CD4-positive, alpha-beta T cell treated with Interleukin-15 for 1 hour (primary cell): ENCODE data around the gene TBL1XR1.

Experiments
- DNase-seq: peaks from one replicate; pipeline ENCODE4 v3.0.0-alpha.2; 2020

Gene TBL1XR1

DNA sequence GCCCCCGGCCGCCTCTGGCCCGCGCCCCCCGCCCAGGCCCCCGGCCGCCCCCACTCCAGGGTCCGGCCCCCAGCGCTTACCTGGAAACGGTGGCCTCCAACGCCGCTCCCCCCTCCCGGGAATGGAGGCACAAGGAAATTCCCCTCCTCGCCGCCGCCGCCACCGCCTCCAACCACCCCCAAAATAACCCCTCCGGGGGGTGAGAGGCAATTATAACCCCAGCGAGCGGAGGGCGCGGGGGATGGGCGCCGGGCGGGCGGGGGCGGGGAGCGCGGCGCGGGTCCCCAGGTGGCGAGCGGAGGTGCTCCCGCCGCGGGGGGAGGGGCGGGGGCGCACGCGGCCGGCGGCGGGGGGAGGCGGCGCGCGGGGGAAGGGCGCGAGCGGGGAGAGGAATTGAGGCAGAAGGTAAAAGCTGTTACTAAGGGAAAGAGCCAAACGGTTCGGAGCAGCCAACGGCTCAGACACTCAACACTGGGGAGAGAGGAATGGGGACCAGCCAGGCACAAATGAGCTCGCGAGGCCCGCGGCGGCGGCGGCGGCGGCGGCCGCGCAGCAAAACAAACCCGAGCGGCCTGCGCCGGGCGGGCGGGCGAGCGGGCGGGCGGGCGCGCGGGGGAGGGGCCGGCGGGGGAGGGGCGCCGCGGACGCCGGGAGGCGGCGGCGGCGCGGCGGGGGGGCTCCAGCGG, at the start of gene TBL1XR1:
Gene TBL1XR1, minus strand, starts transcription at position 442 of the 686 bp plus-strand sequence. CDS start 132,505 bp downstream, outside the sequence.
- peak; percentile 92 for DNase-seq

DNA sequence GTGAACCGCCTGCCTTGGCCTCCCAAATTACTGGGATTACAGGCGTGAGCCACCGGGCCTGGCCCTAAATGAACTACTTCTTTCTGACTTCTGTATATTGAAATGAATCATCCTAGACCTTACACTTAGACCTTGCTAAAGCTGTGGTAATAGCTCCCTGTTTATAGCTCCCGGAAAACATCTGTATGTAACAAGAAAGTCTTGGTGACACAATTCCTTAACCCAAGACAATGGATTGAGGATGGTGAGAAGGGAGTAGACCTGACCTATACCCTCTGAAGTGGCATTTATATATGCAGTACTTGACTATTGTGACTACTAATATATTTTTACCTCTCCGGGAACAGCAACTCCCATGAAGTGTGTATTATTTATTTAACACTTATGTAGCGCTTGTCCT, 48.0 kb upstream of the TBL1XR1 start:
- DNase-seq = no peak

DNA sequence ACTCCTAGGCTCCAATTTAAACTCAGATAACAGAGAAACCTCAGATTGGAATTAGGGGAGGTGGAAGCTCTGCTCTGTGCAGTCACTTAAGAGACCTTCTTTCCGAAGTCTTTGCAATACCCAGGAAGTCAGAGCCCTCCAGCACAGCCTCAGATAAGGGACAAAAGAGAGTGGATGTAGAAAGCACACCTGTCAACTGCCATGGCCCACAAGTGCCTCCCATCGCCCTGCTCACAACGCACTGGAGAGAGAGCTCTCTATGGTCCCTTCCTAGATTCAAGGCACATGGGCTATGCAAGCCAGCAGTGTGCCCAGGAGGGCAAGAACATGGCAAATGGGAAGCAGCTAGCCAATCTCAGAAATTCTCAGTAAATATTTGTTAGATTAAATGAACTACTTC, 47.3 kb upstream of the TBL1XR1 start:
- DNase-seq = no peak

DNA sequence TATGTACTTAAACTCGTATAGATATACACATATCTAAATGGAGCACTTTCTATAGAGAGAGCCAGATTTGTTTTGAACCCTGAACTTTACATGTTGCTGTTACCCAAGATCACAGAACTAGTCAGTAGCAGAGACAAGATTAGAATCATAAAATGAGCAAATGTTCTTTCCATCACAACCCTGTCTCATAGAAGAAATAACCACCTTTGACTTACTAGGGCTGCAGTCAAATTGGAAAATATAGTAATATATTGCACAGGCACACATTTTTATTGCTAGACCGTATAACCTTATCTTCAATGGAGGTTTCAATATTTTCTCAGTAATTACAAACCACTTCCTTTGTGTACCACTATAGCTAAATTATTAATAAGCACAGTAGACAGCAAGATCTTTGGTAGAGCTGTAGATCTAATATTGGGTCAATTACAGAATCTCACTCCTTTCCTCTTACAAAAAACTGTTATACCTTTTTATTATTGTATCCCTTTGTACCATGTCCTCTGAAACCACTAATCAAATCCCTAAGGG, 41.5 kb upstream of the TBL1XR1 start:
- no peak for DNase-seq

DNA sequence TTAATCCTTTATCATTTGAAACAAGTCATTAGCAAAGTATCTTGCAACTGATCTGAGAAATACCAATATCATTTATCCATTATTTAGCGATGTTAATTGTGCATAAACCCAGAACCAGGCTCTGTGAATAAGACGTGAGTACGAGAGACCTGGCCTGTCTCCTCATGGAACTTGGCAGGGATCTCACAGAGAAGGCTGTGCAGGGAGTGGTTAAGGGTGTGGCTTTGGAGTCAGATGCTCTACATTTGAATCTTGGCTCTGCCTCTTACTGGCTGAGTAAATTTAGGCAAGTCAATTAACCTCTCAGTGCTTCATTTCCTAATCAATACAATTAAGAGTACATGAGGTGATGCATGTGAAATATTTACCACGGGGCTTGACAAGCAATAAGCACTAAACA, 39.9 kb upstream of the TBL1XR1 start:
- DNase-seq = no peak

DNA sequence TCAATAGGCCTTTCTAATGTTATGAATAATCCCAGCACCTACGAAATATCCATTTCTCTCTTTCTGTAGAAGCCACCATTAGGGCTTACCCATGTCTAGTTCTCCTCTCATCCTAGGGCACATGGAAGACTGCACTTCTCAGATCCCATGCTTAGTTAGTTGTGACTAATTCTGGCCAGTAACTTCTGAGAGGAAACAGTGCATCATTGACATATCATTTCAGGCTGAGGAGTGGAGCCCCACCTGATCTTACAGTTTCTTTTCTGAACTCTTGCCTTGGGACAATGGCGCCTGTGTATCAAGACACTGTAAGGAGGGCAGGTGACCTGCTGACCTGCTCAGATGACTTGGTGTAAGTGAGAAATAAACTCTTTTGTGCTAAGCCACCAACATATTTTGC, 39.4 kb upstream of the TBL1XR1 start:
- DNase-seq = no peak

DNA sequence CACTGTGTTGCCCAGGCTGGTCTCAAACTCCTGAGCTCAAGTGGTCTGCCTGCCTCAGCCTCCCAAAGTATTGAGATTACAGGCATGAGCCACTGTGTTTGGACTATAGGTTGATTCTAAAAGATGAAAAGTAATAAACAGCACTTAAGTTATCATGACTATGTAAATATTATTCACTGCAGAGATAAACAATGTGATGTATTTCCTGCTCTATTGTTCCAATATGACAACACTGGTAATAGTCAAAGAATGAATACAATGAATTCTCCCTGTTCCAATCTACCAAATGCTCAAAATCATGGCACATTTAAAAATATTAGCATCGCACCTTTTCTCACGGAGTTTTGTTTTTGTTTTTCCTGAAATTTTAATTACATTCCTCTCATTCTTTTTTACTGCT, 36.8 kb upstream of the TBL1XR1 start:
- no peak for DNase-seq

DNA sequence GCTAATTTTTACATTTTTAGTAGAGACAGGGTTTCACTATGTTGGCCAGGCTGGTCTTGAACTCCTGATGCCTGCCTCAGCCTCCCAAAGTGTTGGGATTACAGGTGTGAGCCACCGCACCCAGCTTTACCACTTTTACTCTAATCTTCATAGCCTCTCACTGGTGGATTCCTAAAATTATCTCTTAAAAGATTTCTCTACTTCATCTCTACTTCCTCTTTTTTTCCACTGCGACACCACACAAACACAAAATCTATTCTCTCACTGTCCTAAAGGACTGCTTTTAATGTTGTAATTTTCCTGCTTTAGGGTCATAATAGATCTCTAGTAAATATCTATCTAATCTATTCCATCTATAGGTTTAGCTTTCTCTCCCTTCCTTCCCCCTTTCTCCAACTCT, 34.0 kb upstream of the TBL1XR1 start:
- DNase-seq = no peak

DNA sequence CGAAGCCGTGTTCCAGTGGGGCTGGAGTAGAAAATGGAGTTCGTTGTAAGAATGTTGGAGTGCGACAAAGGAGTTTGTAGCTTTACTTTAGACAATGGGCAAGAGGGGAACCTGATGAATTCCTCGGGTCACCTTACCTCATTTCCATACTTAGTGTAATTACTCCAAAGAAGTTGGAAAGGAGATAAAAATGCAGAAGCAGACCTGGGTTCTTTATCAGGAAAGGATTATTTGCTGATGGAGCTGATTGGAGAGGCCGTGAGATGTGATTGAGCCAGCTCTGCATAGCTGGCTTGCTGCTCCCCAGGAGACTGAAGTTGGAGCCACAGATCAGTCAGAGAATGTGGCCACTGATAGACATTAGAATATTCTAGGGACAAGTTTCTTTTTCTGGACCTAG, 33.4 kb upstream of the TBL1XR1 start:
- DNase-seq = no peak

DNA sequence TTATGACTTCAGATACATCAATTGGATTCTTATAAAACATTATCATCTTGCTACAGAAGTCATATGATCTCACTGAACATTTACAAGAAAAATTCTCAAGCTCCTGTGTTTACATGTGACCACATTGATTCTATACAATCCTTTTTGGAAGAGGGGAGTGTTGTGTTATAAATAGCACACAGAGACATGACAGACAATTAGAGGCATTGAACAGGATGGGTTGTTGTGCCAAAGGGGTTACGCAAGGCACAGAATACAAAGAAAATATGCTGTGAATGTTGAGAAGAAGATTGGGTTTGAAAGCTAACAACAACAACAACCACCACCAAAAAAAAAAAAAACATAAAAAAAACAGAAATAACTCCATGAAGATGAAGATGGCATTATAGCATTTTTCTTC, 32.5 kb upstream of the TBL1XR1 start:
- no peak for DNase-seq

DNA sequence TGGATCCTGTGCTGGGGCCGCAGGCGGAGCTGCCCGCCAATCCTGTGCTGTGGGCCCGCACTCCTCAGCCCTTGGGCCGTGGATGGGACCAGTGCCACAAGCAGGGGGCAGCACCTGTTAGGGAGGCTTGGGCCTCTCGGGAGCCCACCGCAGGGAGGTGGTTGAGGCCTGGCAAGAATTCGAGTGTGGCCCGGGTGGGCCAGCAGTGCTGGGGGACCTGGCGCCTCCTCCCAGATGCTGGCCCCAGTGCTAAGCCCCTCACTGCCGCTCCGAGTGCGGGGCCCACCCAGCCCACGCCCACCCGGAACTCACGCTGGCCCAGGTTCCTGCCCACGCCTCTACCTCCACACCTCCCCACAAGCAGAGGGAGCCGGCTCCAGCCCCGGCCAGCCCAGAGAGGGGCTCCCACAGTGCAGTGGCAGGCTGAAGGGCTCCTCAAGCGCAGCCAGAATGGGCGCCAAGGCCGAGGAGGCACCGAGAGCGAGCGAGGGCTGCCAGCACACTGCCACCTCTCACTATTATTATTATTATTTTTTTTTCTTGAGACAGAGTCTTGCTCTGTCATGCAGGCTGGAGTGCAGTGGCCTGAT, 31.4 kb upstream of the TBL1XR1 start:
- no peak for DNase-seq

DNA sequence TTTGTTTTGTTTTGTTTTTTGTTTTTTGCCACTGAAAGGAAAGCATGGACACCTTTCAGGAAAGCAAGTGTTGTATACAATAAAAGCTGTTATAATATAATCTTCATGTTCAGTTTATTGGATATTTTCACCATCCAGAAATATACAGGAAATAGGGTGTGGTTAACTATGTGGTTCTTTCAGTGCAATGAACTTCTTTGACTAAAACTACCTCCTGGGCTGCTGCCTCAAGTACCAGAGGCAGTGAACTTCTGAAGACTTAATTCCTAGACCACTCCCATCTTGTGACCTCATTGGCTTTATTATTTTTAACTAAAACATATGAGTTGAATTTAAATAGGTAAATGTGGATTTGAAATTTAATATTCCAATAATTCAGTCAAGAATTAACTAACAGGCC, 27.1 kb upstream of the TBL1XR1 start:
- DNase-seq = no peak

DNA sequence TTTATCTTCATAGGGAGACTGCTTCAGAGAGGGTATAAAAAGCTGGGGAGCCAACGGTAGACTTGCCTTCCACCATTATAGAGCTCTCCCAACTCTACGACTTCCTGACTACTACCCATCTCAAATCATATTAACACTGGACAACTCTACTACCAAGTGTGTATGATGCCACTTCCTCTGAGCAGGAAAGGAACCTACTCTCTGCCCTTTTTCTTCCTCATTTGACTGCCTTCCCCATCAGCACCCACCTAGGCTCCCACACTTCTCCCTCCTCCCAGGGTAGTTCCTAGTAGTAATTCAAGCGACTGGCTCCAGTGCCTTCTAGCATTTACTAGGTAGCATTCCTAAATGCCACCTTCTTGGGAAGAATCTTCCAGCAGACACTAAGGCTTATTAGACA, 24.5 kb upstream of the TBL1XR1 start:
- no peak for DNase-seq

DNA sequence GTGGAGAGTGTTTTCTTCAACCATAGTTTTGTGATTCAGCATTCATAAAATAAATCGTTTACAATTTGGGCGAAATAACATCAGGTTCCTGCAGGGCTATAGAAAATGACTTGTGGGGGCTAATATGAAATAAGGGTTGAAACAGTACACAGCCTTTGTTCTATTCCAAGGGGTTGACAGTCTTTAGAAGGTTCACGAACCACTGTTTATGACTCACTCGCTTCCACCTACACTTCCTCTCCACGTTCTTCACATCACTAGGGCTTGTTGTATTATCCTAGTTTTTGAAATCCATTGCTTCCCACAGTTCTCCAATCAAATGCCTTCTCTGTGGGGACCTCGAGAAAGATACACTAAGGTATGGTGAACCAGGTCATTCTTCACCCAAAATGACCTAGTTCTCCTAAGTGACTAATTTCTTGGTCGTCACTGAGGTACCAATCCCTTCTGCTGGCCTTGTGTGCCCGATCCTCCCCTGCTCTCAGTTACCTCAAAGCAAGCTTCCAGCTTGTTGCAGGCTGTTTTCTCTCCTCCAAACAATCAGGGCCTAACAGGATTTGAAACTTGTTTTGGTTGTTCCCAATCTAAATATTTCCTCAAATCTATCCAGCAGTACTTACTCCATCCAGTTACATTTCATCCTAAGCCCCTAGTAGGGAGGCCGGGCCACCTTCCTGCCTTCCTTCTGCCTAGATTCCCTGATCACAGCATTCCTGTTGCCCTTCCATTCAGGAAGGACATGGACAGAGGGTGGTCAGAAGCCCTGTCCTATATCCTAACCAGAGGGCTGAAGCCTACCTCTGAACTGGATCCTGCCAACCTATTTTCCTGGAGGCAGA, 23.1 kb upstream of the TBL1XR1 start:
- DNase-seq = no peak

DNA sequence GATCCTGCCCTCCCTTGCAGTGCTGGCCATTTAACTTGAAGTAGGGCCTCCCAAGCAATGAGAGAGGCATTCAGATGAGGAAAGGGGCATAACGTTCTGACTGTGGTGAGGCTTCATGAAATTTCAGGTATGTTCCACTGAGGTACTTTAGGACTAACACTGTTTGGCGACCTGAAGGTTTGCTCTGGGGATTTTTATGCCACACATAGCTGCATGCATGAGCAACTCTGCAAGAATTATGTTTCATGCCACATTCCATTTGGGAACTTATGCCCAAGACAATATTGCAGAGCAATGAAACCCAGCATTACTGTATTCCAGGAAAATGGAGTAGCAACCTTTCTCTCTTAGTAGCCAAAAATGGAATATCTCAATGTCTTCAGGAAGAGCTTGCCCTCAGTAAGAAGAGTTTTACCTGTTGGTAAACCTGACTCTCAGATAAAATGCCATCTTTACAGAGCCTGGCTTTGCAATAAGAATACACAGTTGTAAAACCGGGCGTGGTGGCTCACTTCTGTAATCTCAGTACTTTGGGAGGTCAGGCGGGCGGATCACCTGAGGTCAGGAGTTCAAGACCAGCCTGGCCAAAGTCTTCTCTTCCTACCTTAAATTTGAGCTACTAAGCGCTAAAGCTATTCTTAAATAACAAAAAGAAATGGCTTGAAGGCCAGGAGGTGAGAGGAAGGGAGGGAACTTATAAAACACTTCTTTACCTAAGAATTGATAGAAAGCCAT, 16.7 kb upstream of the TBL1XR1 start:
- DNase-seq = no peak

DNA sequence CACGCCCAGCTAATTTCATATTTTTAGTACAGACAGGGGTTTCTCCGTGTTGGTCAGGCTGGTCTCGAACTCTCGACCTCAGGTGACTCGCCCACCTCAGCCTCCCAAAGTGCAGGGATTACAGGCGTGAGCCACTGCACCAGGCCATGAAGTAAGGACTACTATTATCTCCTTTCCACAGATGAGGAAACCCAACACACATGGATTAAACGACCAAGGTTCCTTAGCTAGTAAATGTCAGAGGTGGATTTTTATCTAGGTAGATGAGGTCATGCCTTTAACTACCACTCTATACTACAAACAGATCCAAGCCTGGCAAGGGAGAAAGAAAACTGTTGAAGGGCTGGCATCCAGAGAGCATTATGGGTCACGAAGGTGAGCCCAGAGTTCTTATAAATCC, 15.5 kb upstream of the TBL1XR1 start:
- DNase-seq = no peak

DNA sequence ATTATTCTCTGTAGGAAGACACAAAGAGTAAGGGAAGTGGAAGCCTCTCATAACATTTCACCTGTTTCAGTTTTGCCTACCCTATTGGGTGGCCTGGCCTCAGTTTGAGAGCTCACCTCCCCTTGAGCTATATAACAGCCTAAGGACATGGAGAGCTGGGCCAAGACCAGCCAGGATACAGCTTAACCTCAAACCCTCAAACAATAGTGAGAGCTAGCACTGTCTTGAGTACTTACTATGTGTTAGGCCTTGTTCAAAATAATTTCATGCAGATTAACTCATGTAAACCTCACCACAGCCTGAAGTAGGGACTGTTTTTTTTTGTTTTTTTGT, 15.0 kb upstream of the TBL1XR1 start:
- DNase-seq = no peak

DNA sequence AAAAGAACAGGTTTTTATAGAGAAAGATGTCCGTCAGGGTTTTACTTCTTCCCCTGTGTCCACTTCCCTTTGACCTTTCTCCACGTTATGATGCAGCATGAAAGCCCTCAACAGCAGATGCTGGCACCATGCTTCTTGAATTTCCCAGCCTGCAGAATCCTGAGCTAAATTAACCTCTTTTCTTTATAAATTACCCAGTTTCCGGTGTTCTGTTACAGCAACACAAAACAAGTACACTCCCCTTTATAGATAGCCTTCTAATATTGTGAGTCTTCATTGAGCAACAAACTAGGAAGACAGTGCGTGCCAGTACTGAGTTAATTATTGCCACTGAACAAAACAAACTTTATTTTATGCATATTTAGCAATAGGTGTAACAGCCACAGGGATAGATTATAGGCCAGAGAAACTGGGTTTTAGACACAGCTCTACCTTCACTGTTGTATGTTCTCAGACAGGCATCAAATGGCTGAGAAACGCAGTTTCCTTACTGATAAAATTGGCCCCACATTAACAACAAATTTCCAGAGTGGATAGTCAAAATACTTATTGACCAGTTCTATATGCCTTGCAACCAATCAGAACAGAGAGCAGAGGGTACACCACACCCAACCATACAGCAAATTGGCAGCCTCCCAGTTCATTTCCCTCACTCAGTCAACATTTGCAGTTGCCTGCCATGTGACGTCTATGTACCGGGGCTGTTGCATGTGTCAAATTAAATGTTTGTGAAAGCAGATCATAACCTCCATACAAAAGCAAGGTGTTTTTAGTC, 14.4 kb upstream of the TBL1XR1 start:
- no peak for DNase-seq

DNA sequence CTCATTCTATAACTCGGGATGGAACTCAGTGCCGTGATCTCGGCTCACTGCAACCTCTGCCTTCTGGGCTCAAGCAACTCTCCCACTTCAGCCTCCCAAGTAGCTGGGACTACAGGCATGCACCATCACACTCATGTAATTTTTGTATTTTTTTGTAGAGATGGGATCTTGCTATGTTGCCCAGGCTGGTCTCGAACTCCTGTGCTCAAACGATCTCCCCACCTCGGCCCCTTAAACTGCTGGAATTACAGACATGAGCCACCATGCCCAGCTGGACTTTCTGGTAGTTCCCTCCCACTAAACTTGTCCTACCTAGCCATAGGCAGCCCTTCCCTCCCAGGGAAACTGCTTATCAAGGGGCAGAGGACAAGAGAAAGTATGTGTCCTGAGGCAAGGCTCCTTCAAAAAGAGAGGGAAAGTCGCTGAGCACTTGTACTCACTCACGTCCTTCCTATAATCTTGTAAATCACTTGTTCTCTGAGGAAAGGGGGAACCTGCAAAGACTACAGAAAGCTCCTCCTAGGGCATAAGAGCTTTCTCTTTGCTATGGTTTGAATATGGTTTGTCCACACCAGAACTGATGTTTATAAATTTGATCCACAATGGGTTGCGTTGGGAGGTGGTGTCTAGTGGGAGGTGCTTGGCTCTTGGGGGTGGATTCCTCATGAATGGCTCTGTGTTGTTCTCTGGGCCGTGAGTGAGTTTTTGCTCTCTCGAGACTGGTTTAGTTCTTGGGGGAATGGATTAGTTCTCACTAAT, 13.6 kb upstream of the TBL1XR1 start:
- no peak for DNase-seq

DNA sequence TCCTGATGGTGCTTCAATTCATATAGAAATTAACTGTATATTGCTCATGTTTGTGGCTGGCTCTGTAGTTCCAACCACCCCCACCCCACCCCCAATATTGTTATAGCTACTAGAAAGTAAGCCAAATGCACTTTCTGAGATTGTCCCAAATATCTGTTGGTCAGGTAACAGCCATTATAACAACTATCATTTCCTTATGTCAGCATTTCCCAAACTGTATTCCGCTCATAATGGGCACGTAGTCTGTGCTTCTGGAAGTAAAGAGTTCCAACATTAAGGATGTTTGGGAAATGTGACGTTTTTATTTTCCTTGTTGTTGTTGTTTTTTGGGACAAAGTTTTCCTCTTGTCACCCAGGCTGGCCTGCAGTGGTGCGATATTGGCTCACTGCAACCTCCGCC, 12.2 kb upstream of the TBL1XR1 start:
- DNase-seq = no peak

DNA sequence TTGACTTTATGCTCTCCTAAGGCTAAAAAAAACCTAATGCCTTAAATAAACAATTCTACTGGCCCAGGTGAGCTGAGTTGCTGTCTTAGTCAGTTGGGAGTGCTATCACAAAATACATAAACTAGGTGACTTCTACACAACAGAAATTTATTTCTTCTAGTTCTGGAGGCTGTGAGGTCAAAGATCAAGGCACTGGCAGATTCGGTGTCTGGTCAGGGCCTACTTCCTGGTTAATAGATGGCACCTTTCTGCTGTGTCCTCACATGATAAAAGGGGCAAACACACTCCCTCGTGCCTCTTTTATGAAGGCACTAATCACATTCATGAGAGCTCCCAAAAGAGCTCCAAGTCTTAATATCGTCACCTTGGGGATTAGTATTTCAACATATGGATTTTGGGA, 11.5 kb upstream of the TBL1XR1 start:
- no peak for DNase-seq

DNA sequence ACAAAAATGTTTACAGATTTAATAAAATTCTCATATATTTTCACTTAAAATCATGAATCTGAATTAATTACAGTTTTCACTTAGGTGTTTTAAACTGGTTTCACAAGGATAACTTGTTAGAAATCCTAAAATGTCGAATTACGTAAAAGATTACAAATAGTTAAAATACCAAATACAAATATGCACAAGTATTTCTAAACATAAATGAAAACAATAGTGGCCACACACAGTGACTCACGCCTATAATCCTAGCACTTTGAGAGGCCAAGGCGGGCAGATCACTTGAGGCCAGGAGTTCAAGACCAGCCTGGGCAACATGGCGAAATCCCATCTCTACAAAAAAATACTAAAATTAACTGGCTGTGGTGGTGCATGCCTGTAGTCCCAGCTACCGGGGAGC, 10.9 kb upstream of the TBL1XR1 start:
- DNase-seq = no peak
